ENCODE results near the gene ZNF511. TPM values are rescaled to one million over a fixed set of nuclear protein-coding genes. Genes with fewer than 3 reads are reported as not detected.

Gene ZNF511
- total RNA-seq, 1 donor from 2014 or later, result 51.9 TPM

DNA sequence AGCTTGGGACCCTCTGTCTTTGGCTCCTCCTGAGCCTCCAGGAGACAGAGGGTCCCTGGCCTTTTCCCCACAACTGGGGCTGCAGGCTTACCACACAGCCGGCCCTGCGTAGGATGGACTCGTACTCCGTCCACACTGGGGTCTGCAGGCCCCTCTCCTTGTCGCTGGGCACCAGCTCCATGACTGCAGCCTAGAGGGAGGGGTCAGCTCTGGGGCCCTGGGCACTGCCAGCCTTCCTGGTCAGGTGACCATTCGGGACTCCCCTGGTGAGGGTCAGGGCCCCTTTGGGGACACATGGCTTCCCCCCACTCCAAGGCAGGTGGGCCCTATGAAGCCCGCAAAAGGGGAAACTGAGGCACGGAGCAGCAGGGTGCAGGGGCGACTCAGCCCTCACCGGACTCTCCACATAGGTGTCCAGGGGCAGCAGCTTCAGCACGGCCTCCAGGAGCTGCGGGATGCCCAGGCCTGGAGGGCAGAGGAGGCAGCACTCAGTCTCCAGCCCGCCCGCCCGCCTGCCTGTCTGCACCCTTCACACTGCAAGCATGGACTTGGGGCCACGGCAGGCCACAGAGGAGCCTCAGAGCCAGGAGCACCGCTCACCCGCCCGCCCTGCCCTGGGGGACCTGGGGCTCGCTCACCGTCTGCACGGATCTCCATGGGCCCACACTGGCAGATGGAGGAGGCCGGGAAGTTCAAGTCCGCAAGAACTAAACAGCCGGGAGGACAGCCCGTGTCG, 48.0 kb downstream of the ZNF511 start:
- TF ChIP-seq, protein P1, sequence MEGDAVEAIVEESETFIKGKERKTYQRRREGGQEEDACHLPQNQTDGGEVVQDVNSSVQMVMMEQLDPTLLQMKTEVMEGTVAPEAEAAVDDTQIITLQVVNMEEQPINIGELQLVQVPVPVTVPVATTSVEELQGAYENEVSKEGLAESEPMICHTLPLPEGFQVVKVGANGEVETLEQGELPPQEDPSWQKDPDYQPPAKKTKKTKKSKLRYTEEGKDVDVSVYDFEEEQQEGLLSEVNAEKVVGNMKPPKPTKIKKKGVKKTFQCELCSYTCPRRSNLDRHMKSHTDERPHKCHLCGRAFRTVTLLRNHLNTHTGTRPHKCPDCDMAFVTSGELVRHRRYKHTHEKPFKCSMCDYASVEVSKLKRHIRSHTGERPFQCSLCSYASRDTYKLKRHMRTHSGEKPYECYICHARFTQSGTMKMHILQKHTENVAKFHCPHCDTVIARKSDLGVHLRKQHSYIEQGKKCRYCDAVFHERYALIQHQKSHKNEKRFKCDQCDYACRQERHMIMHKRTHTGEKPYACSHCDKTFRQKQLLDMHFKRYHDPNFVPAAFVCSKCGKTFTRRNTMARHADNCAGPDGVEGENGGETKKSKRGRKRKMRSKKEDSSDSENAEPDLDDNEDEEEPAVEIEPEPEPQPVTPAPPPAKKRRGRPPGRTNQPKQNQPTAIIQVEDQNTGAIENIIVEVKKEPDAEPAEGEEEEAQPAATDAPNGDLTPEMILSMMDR (conservative IDR thresholded peaks at IDR 0.05), result no peak
- no peak for DNase-seq (ENCODE audit: extremely low spot score, unreplicated experiment)
- H3K36me3 Mint-ChIP-seq, result peaks cover 4% of the 10 kb centered on the region
- no peaks in the 10 kb centered on the region for H3K9me3 Mint-ChIP-seq
- no peaks in the 10 kb centered on the region for H3K27me3 Mint-ChIP-seq
- no peak overlapping the region for H3K27ac Mint-ChIP-seq
- peak overlapping the region; percentile 82 for H3K4me3 Mint-ChIP-seq
- H3K4me1 Mint-ChIP-seq (ENCODE audit: unreplicated experiment), result peaks cover 10% of the 10 kb centered on the region

DNA sequence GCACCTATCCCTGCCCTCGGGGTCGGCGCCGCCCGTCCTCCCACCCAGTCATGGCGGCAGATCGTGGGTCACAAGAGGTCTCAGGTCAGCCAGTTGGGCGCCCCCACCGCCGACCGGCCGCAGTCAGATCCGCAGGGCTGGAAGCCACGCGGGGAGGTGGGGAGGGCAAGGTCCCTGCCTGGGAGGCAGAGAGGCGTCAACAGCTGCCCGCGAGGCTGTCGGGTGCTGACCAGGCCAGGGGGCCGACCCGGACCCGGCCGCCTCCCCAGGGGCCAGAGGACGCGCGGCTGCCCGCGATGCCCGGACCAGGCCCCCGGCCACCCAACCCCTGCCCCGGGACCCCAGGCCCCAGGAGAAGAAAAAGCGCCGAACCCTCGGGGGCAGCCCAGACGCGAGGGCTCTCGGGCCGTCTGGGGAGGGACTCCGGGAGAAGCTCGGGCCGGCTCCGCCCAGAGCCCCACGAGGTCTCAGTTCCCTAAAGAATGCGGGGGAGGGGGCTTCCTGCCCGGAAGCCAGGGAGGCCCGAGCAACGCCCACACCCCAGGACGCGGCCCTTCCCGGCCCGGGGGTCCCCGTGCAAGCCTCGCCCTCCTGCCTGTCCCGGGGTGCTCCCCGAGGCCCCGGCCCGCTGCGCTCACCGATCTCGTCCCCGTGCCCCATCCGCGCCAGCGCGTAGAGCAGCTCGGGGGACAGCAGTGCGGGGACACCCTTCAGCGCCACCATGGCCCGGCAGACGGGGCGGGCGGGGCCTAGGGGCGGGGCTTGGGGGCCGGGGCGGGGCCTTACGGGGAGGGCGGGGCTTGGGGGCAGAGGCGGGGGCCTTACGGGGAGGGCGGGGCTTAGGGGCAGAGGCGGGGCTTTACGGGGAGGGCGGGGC, 48.8 kb downstream of the ZNF511 start, which contains the start of gene FUOM:
Gene FUOM, minus strand, starts transcription at position 735 of the 877 bp plus-strand sequence. Its CDS starts 12 bp downstream, at position 723.
- H3K4me3 Mint-ChIP-seq, result peak within 1 kb of the TSS; percentile 82
- no peaks in the 10 kb centered on the region for H3K9me3 Mint-ChIP-seq
- DNase-seq (ENCODE audit: extremely low spot score, unreplicated experiment), result no peak

DNA sequence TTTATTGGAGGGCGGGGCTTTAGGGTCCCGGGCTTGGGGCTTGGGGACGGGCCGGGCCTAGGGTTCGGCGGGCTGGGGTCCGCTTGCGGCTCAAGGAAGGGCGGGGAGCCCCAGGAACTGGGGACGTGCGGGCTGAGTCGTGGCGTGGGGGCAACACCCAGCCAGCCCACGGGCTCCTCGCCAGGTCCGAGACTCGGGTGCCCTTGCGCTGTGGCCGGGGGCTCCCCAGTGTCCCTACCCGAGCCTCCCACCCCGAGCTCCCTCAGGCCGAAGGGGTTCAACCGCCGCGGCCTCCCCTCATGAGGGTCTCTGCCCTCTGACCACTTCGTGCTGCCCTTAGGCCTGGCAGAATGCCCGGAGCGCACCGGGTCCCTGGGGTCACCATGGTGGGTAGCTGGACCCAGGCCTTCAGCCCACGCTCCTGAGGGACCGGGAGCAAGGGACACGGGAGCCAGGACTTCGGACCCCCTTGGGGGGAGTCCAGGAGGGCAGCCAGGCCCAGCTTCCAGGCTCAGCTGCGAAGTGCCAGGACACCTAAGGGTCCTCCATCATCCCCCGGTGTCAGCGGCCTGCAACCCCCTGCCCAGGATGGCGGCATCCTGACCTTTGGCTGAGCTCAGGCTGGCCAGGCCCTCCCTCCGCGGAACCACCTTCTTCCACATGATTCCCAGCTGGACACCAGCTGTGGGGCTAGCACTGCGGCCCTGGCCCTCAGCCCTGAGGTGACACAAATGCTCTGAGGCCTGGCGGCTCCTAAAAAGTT, 49.6 kb downstream of the ZNF511 start:
- Mint-ChIP-seq H3K27me3 (no peaks in the 10 kb centered on the region), H3K27ac (no peak overlapping the region), H3K4me1 (ENCODE audit: unreplicated experiment) (peaks cover 10% of the 10 kb centered on the region), H3K9me3 (no peaks in the 10 kb centered on the region), H3K36me3 (peaks cover 10% of the 10 kb centered on the region), H3K4me3 (peak overlapping the region; percentile 45)
- TF ChIP-seq, protein P1 (conservative IDR thresholded peaks at IDR 0.05), result no peak
- DNase-seq (ENCODE audit: extremely low spot score, unreplicated experiment), result no peak

More for the DNA sequence above, 48.8 kb downstream of the ZNF511 start, which contains the start of gene FUOM:
- Mint-ChIP-seq H3K27ac (no peak within 1 kb of the TSS), H3K4me1 (ENCODE audit: unreplicated experiment) (peaks cover 10% of the 10 kb centered on the region), H3K27me3 (no peaks in the 10 kb centered on the region), H3K36me3 (peaks cover 10% of the 10 kb centered on the region)
- TF ChIP-seq, protein P1 (conservative IDR thresholded peaks at IDR 0.05), result no peak

DNA sequence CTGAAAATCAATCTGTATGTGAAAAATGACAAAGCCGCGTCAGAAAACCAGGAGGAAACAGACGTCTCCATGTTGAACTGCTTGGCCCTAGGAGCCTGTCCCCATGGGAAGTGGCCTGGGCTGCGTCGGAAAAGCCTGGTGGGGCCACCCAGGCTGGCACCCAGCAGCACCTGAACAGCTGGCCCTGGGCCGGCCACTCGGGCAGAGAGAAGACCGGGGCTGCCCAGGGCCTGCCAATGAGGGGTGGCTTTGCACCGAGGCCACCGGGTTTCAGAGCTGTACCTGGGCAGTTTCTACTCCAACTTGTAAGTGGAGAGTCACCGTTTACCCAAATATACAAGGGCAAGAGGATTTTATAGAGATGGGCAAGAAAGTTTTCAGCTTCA, 50.2 kb downstream of the ZNF511 start:
- no peak for DNase-seq (ENCODE audit: extremely low spot score, unreplicated experiment)
- H3K27ac Mint-ChIP-seq, result no peak overlapping the region
- H3K9me3 Mint-ChIP-seq, result no peaks in the 10 kb centered on the region
- peaks cover 10% of the 10 kb centered on the region for H3K36me3 Mint-ChIP-seq
- peaks cover 10% of the 10 kb centered on the region for H3K4me1 Mint-ChIP-seq (ENCODE audit: unreplicated experiment)
- no peaks in the 10 kb centered on the region for H3K27me3 Mint-ChIP-seq
- peak overlapping the region; percentile 45 for H3K4me3 Mint-ChIP-seq
- TF ChIP-seq, protein P1 (conservative IDR thresholded peaks at IDR 0.05), result no peak

DNA sequence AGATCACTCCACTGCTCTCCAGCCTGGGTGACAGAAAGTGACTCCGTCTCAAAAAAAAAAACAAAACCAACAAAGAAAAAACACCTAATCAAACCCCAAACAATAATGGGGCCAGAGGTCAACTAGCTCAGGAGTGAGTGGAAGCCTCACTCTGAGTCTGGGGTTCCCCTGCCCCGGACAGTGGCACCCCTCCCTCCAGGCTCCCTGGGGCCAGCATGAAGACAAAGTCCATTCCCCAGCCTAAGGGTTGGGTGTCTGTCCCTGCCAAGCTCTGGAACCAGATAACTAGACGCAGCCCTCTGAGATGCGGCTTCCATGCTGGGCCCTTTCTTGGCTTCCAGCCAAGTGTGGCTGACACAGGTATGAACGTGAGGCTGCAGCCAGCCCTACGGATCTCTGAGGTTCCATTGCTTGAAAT, 50.8 kb downstream of the ZNF511 start:
- H3K27ac Mint-ChIP-seq, result peak overlapping the region; percentile 72
- TF ChIP-seq, protein P1 (conservative IDR thresholded peaks at IDR 0.05), result no peak
- no peaks in the 10 kb centered on the region for H3K27me3 Mint-ChIP-seq
- peak overlapping the region; percentile 21 for H3K4me3 Mint-ChIP-seq
- no peak for DNase-seq (ENCODE audit: extremely low spot score, unreplicated experiment)
- H3K4me1 Mint-ChIP-seq (ENCODE audit: unreplicated experiment), result peaks cover 13% of the 10 kb centered on the region
- H3K9me3 Mint-ChIP-seq, result no peaks in the 10 kb centered on the region
- peaks cover 13% of the 10 kb centered on the region for H3K36me3 Mint-ChIP-seq

Measured in type B pancreatic cell (in vitro differentiated cells).